Neural cell (in vitro differentiated cells): ENCODE measurements around the gene INTS7. TPM values are rescaled to one million over a fixed set of nuclear protein-coding genes. Genes with fewer than 3 reads are reported as not detected.

Experiments
- H2AFZ ChIP-seq: fragments of 200-600, 300-800 bp; sonication (generic), shearing (Covaris generic); 2 replicates; pipeline ENCODE4 v1.6.0; 2014; ENCODE audit warnings: low read depth, mild to moderate bottlenecking, antibody characterized with exemption, low read length, moderate library complexity
- H3F3A ChIP-seq: fragments of 200-600 bp; shearing (Covaris generic); 2 replicates; pipeline ENCODE4 v1.6.1; 2016; ENCODE audit warnings: mild to moderate bottlenecking, moderate library complexity, mixed read lengths, antibody characterized with exemption, low read length; ENCODE audit not compliant: insufficient read depth, poor library complexity, severe bottlenecking
- H3K27ac ChIP-seq: fragments of 200-600, 300-800 bp; sonication (generic), shearing (Covaris generic); 2 replicates; pipeline ENCODE4 v1.5.1; 2014; ENCODE audit warnings: mild to moderate bottlenecking, low read length, moderate library complexity
- H3K27me3 ChIP-seq: fragments of 300-800, 200-600 bp; sonication (generic), shearing (Covaris generic); 2 replicates; pipeline ENCODE4 v1.6.0; 2014; ENCODE audit warnings: mild to moderate bottlenecking, low read depth, low read length, moderate library complexity; ENCODE audit not compliant: insufficient read depth
- H3K36me3 ChIP-seq: fragments of 300-800, 200-600 bp; sonication (generic), shearing (Covaris generic); 2 replicates; pipeline ENCODE4 v1.5.1; 2014; ENCODE audit warnings: mild to moderate bottlenecking, antibody characterized with exemption, low read length, moderate library complexity; ENCODE audit not compliant: insufficient read depth
- H3K4me2 ChIP-seq: fragments of 300-800, 200-600 bp; sonication (generic), shearing (Covaris generic); 2 replicates; pipeline ENCODE4 v1.6.0; 2014; ENCODE audit warnings: mild to moderate bottlenecking, low read length
- H3K4me3 ChIP-seq: fragments of 300-800, 200-600 bp; sonication (generic), shearing (Covaris generic); 2 replicates; pipeline ENCODE4 v1.5.1; 2014; ENCODE audit warnings: mild to moderate bottlenecking, low read length, moderate library complexity
- H3K79me2 ChIP-seq: fragments of 200-600 bp; shearing (Covaris generic); replicated peaks from 2 replicates; pipeline ENCODE4 v1.6.0; 2014; ENCODE audit warnings: mild to moderate bottlenecking, low read length, moderate library complexity; ENCODE audit not compliant: insufficient read depth
- H3K9ac ChIP-seq: fragments of 300-800, 200-600 bp; sonication (generic), shearing (Covaris generic); 2 replicates; pipeline ENCODE4 v1.6.1; 2016; ENCODE audit warnings: mild to moderate bottlenecking, low read length, mixed read lengths
- H3K9me2 ChIP-seq: fragments of 200-600 bp; shearing (Covaris generic); 2 replicates; pipeline ENCODE4 v1.6.1; 2016; ENCODE audit warnings: mild to moderate bottlenecking, low read length, mixed read lengths; ENCODE audit not compliant: insufficient read depth
- H3K9me3 ChIP-seq: fragments of 200-600, 300-800 bp; sonication (generic), shearing (Covaris generic); 2 replicates; pipeline ENCODE4 v1.6.1; 2016; ENCODE audit warnings: mild to moderate bottlenecking, mixed run types, low read length, moderate library complexity, mixed read lengths
- H4K20me1 ChIP-seq: fragments of 200-600 bp; shearing (Covaris generic); 2 replicates; pipeline ENCODE4 v1.6.1; 2016; ENCODE audit warnings: mild to moderate bottlenecking, mixed run types; ENCODE audit not compliant: insufficient read depth
- CTCF ChIP-seq: fragments of 450-650 bp; IDR thresholded peaks from 2 replicates; pipeline ENCODE4 v1.5.1; 2014; ENCODE audit warnings: antibody characterized with exemption, mild to moderate bottlenecking, moderate library complexity; ENCODE audit not compliant: poor library complexity, severe bottlenecking
- EP300 ChIP-seq: fragments of 450-650 bp; conservative IDR thresholded peaks from 2 replicates; pipeline ENCODE4 v1.6.1; 2014; ENCODE audit warnings: antibody characterized with exemption, mild to moderate bottlenecking, moderate library complexity; ENCODE audit not compliant: poor library complexity, severe bottlenecking
- EZH2 ChIP-seq: fragments of 200-600, 300-800 bp; shearing (Covaris generic), sonication (generic); IDR thresholded peaks from 2 replicates; pipeline ENCODE4 v1.6.1; 2014; ENCODE audit warnings: antibody characterized with exemption, low read length, borderline replicate concordance, mild to moderate bottlenecking; ENCODE audit not compliant: insufficient read depth, poor library complexity, severe bottlenecking
- MXI1 ChIP-seq: fragments of 450-650 bp; conservative IDR thresholded peaks from 2 replicates; pipeline ENCODE4 v1.6.1; 2014; ENCODE audit warnings: antibody characterized with exemption, mild to moderate bottlenecking; ENCODE audit not compliant: poor library complexity, severe bottlenecking
- POLR2AphosphoS5 ChIP-seq: IDR thresholded peaks from 2 replicates; pipeline ENCODE4 v1.6.1; 2012
- RAD21 ChIP-seq: fragments of 450-650 bp; conservative IDR thresholded peaks from 2 replicates; pipeline ENCODE4 v1.6.1; 2014; ENCODE audit warnings: antibody characterized with exemption, mild to moderate bottlenecking, moderate library complexity
- REST ChIP-seq: IDR thresholded peaks from 2 replicates; pipeline ENCODE4 v1.6.1; 2012; ENCODE audit warnings: borderline replicate concordance
- SMC3 ChIP-seq: fragments of 450-650 bp; conservative IDR thresholded peaks from 2 replicates; pipeline ENCODE4 v1.6.1; 2014; ENCODE audit warnings: antibody characterized with exemption, mild to moderate bottlenecking, moderate library complexity; ENCODE audit not compliant: poor library complexity
- TAF1 ChIP-seq: IDR thresholded peaks from 2 replicates; pipeline ENCODE4 v1.6.1; 2012; ENCODE audit warnings: low read depth
- polyA plus RNA-seq: library from polyadenylated mRNA; depleted of rRNA; stranded (reverse); fragments of >200 nt; gene quantifications from 2 replicates; pipeline ENCODE4 v1.2.3, GENCODE V29; 2014

INTS7 gene
- polyA plus RNA-seq, 1 donor from 2014 or later = 23.6 TPM

GRCh38 chr1:211896958-211897357, 138.4 kb downstream of the INTS7 start:
- Histone ChIP-seq H4K20me1 (no peaks in the 10 kb centered on the region), H3K4me2 (no peak overlapping the region), H3K9ac (no peak overlapping the region), H3K79me2 (no peaks in the 10 kb centered on the region), H3K27ac (no peak overlapping the region), H3F3A (no peaks in the 10 kb centered on the region), H3K9me3 (no peaks in the 10 kb centered on the region), H3K9me2 (no peaks in the 10 kb centered on the region), H3K27me3 (no peaks in the 10 kb centered on the region), H2AFZ (no peak overlapping the region), H3K36me3 (no peaks in the 10 kb centered on the region), H3K4me3 (no peak overlapping the region)
- TF ChIP-seq RAD21 = no peak
- no peak for TF ChIP-seq EP300
- no peak for TF ChIP-seq EZH2
- no peak for TF ChIP-seq TAF1
- TF ChIP-seq POLR2AphosphoS5 = no peak
- no peak for TF ChIP-seq MXI1
- TF ChIP-seq SMC3 = no peak
- no peak for TF ChIP-seq CTCF
- no peak for TF ChIP-seq REST

- H3K4me2 ChIP-seq = no peak overlapping the region
- H3K27me3 ChIP-seq = no peaks in the 10 kb centered on the region
- H3K36me3 ChIP-seq = no peaks in the 10 kb centered on the region
- H3K79me2 ChIP-seq = no peaks in the 10 kb centered on the region
- no peaks in the 10 kb centered on the region for H3F3A ChIP-seq
- no peaks in the 10 kb centered on the region for H3K9me2 ChIP-seq
- H4K20me1 ChIP-seq = no peaks in the 10 kb centered on the region
- no peak overlapping the region for H3K9ac ChIP-seq
- H3K9me3 ChIP-seq = no peaks in the 10 kb centered on the region
- H3K27ac ChIP-seq = no peak overlapping the region
- H2AFZ ChIP-seq = no peak overlapping the region
- TF ChIP-seq EZH2 (no peak), CTCF (no peak), MXI1 (no peak), TAF1 (no peak), EP300 (no peak), REST (no peak)
- no peak overlapping the region for H3K4me3 ChIP-seq
Observed at GRCh38 chr1:211895126-211895759, 140.1 kb downstream of the INTS7 start.
